IPS DF 6.9 (cell line): ENCODE measurements around the gene AQP11.

ENCODE experiments used
- DNase-seq: peaks from one replicate; pipeline ENCODE4 v3.0.0-alpha.2; 2013; ENCODE audit warnings: low read depth, low spot score
- H3K27ac ChIP-seq: one replicate; pipeline ENCODE4 v1.5.1; 2013; ENCODE audit warnings: low read length, control low read depth
- H3K27me3 ChIP-seq: 2 replicates; pipeline ENCODE4 v1.6.1; 2013; ENCODE audit warnings: mild to moderate bottlenecking, low read length; ENCODE audit not compliant: control insufficient read depth, insufficient read depth
- H3K36me3 ChIP-seq: 2 replicates; pipeline ENCODE4 v1.6.1; 2013; ENCODE audit warnings: low read length; ENCODE audit not compliant: control insufficient read depth, insufficient read depth
- H3K4me1 ChIP-seq: 2 replicates; pipeline ENCODE4 v1.6.1; 2013; ENCODE audit warnings: low read length; ENCODE audit not compliant: control insufficient read depth, insufficient read depth
- H3K4me3 ChIP-seq: 2 replicates; pipeline ENCODE4 v1.5.1; 2013; ENCODE audit warnings: mild to moderate bottlenecking, low read length
- H3K9me3 ChIP-seq: 2 replicates; pipeline ENCODE4 v1.6.1; 2013; ENCODE audit warnings: low read length, inconsistent platforms; ENCODE audit not compliant: control insufficient read depth, insufficient read depth
- WGBS: extraction: QIAGEN DNeasy Blood & Tissue Kit; methylation state at CpG from one replicate; pipeline ENCODE4 v1.1.7; 2013; ENCODE audit warnings: mixed read lengths, missing lambda C conversion rate; ENCODE audit not compliant: insufficient read length, insufficient coverage; 5-methylcytosine and 5-hydroxymethylcytosine counted together

The AQP11 gene

DNA sequence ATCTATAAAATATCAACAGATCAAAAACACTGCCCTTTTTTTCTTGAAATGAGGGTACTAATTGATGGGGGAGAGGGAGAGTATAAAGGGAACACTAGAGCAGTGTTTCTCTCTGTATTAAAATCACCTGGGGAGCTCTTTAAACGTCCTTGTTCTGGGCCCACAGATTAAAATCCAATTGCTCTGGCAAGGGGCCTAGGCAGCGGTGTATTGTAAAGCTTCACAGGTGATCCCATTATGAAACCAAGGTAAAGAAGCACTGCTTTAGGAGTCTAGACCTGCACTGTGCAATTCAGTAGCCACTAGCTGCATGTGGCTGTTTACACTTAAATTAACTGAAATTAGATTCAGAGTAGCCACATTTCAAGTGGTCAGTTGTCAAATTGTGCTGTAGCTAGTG lies 3.0 kb downstream of the AQP11 start:
- Histone ChIP-seq H3K9me3 (no peaks in the 10 kb centered on the region), H3K27me3 (no peaks in the 10 kb centered on the region)

GRCh38 chr11:77593883-77594282 lies 4.1 kb downstream of the AQP11 start:
- Histone ChIP-seq H3K4me3 (no peak overlapping the region), H3K36me3 (no peaks in the 10 kb centered on the region), H3K4me1 (0 out of 2 replicates have a peak, but pooled peaks cover 2% of the 10 kb centered on the region), H3K27me3 (no peaks in the 10 kb centered on the region), H3K9me3 (no peaks in the 10 kb centered on the region), H3K27ac (no peak overlapping the region)
- no peak for DNase-seq

More for the DNA sequence above, 3.0 kb downstream of the AQP11 start:
- Histone ChIP-seq H3K27ac (no peak overlapping the region), H3K4me1 (0 out of 2 replicates have a peak, but pooled peaks cover 2% of the 10 kb centered on the region), H3K4me3 (no peak overlapping the region), H3K36me3 (no peaks in the 10 kb centered on the region)
- WGBS = no CpG with 5 or more reads among the region's 2 CpGs
- DNase-seq = no peak

- no peaks in the 10 kb centered on the region for H3K27me3 ChIP-seq
- DNase-seq = no peak
- no peak overlapping the region for H3K27ac ChIP-seq
- no peaks in the 10 kb centered on the region for H3K9me3 ChIP-seq
- no peaks in the 10 kb centered on the region for H3K36me3 ChIP-seq
- WGBS = no CpG with 5 or more reads among the region's 2 CpGs
- H3K4me1 ChIP-seq = no peaks in the 10 kb centered on the region
- H3K4me3 ChIP-seq = no peak overlapping the region
These were observed 6.9 kb downstream of the AQP11 start for GRCh38 chr11:77596626-77597025.

DNA sequence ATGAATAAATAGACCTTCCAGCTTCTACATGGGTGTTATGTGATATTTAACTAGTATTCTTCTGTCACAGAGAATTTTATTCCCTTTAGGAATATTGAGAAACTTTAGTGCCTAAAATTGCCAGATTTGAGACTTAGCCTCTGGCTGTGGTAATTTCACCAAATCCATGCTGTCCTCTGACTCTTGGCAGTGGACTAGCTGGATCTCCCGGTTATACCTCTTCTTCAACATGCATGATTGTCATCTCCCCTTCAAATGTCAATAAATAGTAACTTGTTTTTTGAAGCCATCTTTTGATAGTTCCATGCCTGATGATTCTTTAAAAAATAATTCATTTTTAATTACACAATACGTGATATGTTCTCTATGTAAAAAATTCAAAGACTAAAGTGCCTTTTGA lies 8.4 kb downstream of the AQP11 start:
- H3K27ac ChIP-seq = no peak overlapping the region
- H3K36me3 ChIP-seq = no peaks in the 10 kb centered on the region
- DNase-seq = no peak
- H3K4me1 ChIP-seq = 0 out of 2 replicates have a peak, but pooled peaks cover 2% of the 10 kb centered on the region
- no peaks in the 10 kb centered on the region for H3K9me3 ChIP-seq
- H3K4me3 ChIP-seq = no peak overlapping the region
- no CpG with 5 or more reads among the region's 2 CpGs for WGBS
- H3K27me3 ChIP-seq = no peaks in the 10 kb centered on the region

GRCh38 chr11:77602381-77603088 lies 12.8 kb downstream of the AQP11 start:
- H3K9me3 ChIP-seq = no peaks in the 10 kb centered on the region
- H3K4me1 ChIP-seq = 0 out of 2 replicates have a peak, but pooled peaks cover 2% of the 10 kb centered on the region
- DNase-seq = no peak
- WGBS = no CpG with 5 or more reads among the region's 3 CpGs
- H3K4me3 ChIP-seq = no peak overlapping the region
- no peak overlapping the region for H3K27ac ChIP-seq
- peaks cover 3% of the 10 kb centered on the region; the same call in 1 of the 2 replicates for H3K36me3 ChIP-seq
- no peaks in the 10 kb centered on the region for H3K27me3 ChIP-seq

GRCh38 chr11:77604281-77604680 lies 14.5 kb downstream of the AQP11 start:
- Histone ChIP-seq H3K27ac (no peak overlapping the region), H3K4me1 (0 out of 2 replicates have a peak, but pooled peaks cover 2% of the 10 kb centered on the region), H3K9me3 (no peaks in the 10 kb centered on the region), H3K27me3 (no peaks in the 10 kb centered on the region), H3K4me3 (no peak overlapping the region), H3K36me3 (peaks cover 3% of the 10 kb centered on the region; the same call in 1 of the 2 replicates)
- no CpG with 5 or more reads among the region's 2 CpGs for WGBS
- no peak for DNase-seq

GRCh38 chr11:77609234-77609633 lies 19.5 kb downstream of the AQP11 start:
- DNase-seq = no peak
- Histone ChIP-seq H3K27me3 (no peaks in the 10 kb centered on the region), H3K27ac (no peak overlapping the region), H3K4me1 (no peaks in the 10 kb centered on the region), H3K36me3 (peaks cover 7% of the 10 kb centered on the region; the same call in 1 of the 2 replicates), H3K9me3 (no peaks in the 10 kb centered on the region), H3K4me3 (no peak overlapping the region)
- no CpG with 5 or more reads among the region's 1 CpG for WGBS

DNA sequence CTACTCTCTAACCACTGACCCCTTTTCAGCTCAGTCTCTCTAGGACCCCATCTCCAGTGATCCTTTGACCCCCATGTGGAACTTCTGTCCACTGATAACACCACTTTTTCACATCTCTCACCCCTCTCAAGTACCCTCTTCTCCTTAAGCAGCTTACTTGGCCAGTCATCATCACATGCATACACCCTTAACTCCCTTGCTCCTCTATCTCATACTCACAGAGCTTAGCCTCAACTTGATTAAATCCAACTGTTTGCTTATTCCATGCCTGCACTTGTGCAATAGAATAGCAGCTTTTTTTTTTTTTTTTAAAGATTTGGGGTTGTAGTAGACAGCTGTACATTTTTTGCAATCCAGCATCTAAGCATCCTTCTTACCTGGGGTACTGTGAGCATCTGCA lies 22.2 kb downstream of the AQP11 start:
- peaks cover 11% of the 10 kb centered on the region; the same call in 1 of the 2 replicates for H3K36me3 ChIP-seq
- no peak overlapping the region for H3K4me3 ChIP-seq
- no peaks in the 10 kb centered on the region for H3K9me3 ChIP-seq
- no peaks in the 10 kb centered on the region for H3K4me1 ChIP-seq
- H3K27ac ChIP-seq = no peak overlapping the region
- DNase-seq = no peak
- H3K27me3 ChIP-seq = no peaks in the 10 kb centered on the region

- Histone ChIP-seq H3K27me3 (no peaks in the 10 kb centered on the region), H3K4me3 (no peak overlapping the region), H3K9me3 (no peaks in the 10 kb centered on the region), H3K4me1 (no peaks in the 10 kb centered on the region), H3K27ac (no peak overlapping the region), H3K36me3 (peaks cover 14% of the 10 kb centered on the region; the same call in 1 of the 2 replicates)
- no CpG with 5 or more reads among the region's 3 CpGs for WGBS
- DNase-seq = no peak
These were observed 28.1 kb downstream of the AQP11 start for GRCh38 chr11:77617892-77618291.

DNA sequence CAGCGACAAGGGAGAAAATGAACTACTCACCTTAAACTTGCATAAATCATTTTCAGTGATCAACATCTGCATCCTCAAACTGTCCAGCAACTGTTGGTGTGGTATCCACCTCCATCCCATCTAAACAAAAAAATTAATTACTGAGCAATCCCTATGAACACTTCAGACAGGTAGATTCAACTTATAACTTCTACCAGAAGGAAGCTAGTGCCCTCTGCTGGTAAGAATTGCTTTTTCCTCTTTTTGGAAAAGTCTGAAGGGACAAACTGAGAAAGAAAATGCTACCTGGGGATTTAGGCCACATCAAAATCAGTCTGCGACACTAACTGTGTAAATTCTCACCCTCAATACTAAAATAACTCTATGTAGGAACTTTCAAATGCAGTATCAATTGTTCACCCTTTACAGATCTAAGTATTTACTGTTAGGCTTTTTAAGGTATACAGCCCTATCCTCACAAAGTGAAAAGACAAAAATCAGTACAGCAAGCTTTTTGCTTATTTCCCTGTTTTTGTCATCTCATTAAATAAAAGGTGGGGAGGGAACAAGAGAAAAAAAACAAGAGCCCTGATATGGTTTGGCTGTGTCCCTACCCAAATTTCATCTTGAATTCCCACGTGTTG lies 29.9 kb downstream of the AQP11 start:
- DNase-seq = peak; percentile 11
- no CpG with 5 or more reads among the region's 3 CpGs for WGBS
- Histone ChIP-seq H3K4me1 (no peaks in the 10 kb centered on the region), H3K4me3 (no peak overlapping the region), H3K9me3 (no peaks in the 10 kb centered on the region), H3K27me3 (no peaks in the 10 kb centered on the region), H3K36me3 (peaks cover 16% of the 10 kb centered on the region; the same call in 1 of the 2 replicates), H3K27ac (no peak overlapping the region)
